Osteoblast (primary cell): ENCODE data around the gene TMIGD2. TPM values are rescaled to one million over a fixed set of nuclear protein-coding genes. Genes with fewer than 3 reads are reported as not detected.

Experiments
- DNase-seq: peaks from one replicate; pipeline ENCODE4 v3.0.0; 2011; ENCODE audit warnings: low spot score, mixed read lengths; ENCODE audit not compliant: insufficient read length; ENCODE audit errors: missing footprints
- H2AFZ ChIP-seq: 2 replicates; pipeline ENCODE4 v1.6.0; 2011; ENCODE audit warnings: mild to moderate bottlenecking, low read length
- H3K27ac ChIP-seq: 2 replicates; pipeline ENCODE4 v1.5.1; 2011; ENCODE audit warnings: mild to moderate bottlenecking, low read depth, low read length, moderate library complexity
- H3K27me3 ChIP-seq: 2 replicates; pipeline ENCODE4 v1.6.0; 2012; ENCODE audit warnings: mild to moderate bottlenecking, control low read depth, inconsistent platforms, low read length, moderate library complexity; ENCODE audit not compliant: insufficient read depth
- H3K36me3 ChIP-seq: 2 replicates; pipeline ENCODE4 v1.5.1; 2011; ENCODE audit warnings: mild to moderate bottlenecking, low read length, control low read depth, moderate library complexity; ENCODE audit not compliant: insufficient read depth
- H3K4me1 ChIP-seq: 2 replicates; pipeline ENCODE4 v1.5.1; 2011; ENCODE audit warnings: mild to moderate bottlenecking, low read length, control low read depth, moderate library complexity; ENCODE audit not compliant: insufficient read depth
- H3K4me2 ChIP-seq: 2 replicates; pipeline ENCODE4 v1.6.0; 2011; ENCODE audit warnings: mild to moderate bottlenecking, low read length; ENCODE audit not compliant: insufficient read depth
- H3K4me3 ChIP-seq: fragments of 200-600 bp; sonication (generic); 3 replicates; pipeline ENCODE4 v1.5.1; 2012; ENCODE audit warnings: mild to moderate bottlenecking, low read length, inconsistent platforms; ENCODE audit not compliant: insufficient read depth
- H3K79me2 ChIP-seq: 2 replicates; pipeline ENCODE4 v1.6.0; 2012; ENCODE audit warnings: mild to moderate bottlenecking, low read length, control low read depth, inconsistent platforms; ENCODE audit not compliant: insufficient read depth
- H3K9me3 ChIP-seq: 2 replicates; pipeline ENCODE4 v1.5.1; 2011; ENCODE audit warnings: low read depth, low read length, control low read depth
- H4K20me1 ChIP-seq: 2 replicates; pipeline ENCODE4 v1.6.0; 2012; ENCODE audit warnings: mild to moderate bottlenecking, low read length, control low read depth; ENCODE audit not compliant: insufficient read depth
- total RNA-seq: library from RNA; depleted of rRNA; stranded (reverse); fragments of >200 nt; gene quantifications from 2 replicates; pipeline ENCODE4 v1.2.3, GENCODE V29; 2012
- TF ChIP-seq, protein P1 (sequence below): IDR thresholded peaks from 2 replicates; pipeline ENCODE4 v1.5.1; 2011; ENCODE audit warnings: mild to moderate bottlenecking, low read depth, low read length, moderate library complexity; ENCODE audit errors: extremely low read depth

The TMIGD2 gene
- total RNA-seq, 1 donor = not detected

DNA sequence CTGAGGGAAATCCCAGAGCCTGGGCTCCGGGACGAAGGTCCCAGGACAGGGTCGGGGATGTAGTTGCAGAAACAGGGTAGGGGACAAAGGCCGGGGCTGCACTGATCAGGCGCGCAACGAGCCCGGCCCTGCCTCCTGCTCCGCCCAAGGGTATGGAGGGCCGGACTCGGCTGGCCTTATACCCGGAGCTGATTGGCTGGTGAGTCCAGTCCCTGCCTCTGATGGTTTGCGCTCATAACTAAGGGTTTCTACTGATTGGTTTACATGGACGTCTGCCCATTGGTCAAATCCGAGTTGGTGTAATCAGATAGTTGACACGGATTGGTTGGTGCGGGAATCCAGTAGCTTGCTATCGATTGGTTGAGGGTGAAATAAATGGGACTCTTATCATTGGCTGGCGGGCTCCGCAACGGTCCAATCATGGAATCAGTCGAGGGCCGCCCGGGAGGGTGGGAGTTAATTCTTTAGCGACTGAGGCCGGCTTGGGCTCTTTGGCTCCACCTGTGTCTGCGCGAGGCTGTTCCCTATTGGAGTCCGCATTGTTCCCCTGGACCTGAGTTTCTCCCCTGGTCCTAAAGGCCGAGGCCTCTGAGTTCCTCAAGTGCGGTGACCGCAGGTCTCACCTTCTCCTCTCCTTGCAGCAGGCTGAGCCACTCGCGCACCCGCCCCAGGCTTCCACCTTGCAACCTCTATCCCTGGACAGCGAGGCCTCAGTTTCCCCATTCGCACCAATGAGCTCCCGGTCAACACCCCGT, 40.6 kb upstream of the TMIGD2 start:
- H4K20me1 ChIP-seq = no peaks in the 10 kb centered on the region
- peaks cover 2% of the 10 kb centered on the region for H3K36me3 ChIP-seq
- no peaks in the 10 kb centered on the region for H3K9me3 ChIP-seq
- peaks cover 20% of the 10 kb centered on the region for H3K4me1 ChIP-seq
- peak overlapping the region; percentile 99 for H2AFZ ChIP-seq
- peak overlapping the region; percentile 100 for H3K4me2 ChIP-seq
- H3K27me3 ChIP-seq = no peaks in the 10 kb centered on the region
- peak overlapping the region; percentile 70 for H3K27ac ChIP-seq
- no peaks in the 10 kb centered on the region for H3K79me2 ChIP-seq
- TF ChIP-seq, protein P1, sequence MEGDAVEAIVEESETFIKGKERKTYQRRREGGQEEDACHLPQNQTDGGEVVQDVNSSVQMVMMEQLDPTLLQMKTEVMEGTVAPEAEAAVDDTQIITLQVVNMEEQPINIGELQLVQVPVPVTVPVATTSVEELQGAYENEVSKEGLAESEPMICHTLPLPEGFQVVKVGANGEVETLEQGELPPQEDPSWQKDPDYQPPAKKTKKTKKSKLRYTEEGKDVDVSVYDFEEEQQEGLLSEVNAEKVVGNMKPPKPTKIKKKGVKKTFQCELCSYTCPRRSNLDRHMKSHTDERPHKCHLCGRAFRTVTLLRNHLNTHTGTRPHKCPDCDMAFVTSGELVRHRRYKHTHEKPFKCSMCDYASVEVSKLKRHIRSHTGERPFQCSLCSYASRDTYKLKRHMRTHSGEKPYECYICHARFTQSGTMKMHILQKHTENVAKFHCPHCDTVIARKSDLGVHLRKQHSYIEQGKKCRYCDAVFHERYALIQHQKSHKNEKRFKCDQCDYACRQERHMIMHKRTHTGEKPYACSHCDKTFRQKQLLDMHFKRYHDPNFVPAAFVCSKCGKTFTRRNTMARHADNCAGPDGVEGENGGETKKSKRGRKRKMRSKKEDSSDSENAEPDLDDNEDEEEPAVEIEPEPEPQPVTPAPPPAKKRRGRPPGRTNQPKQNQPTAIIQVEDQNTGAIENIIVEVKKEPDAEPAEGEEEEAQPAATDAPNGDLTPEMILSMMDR = peak; percentile 28
- peak overlapping the region; percentile 91 for H3K4me3 ChIP-seq
- DNase-seq = peak; percentile 99

DNA sequence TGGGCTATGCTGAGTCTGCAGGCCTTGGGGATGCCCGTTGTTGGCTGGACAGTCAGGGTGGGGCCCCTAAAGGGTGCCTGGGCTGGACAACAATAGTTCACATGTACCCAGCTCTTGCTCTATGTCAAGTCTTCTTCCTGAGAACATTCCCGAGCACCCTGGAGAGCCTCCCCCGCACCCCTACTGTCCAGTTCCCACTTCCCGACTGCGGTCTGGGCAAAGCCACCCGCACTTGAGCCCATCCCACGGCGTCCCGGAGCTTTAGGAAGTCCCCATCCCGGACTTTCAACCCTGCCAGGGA, 40.1 kb upstream of the TMIGD2 start:
- no peaks in the 10 kb centered on the region for H3K27me3 ChIP-seq
- peaks cover 21% of the 10 kb centered on the region for H3K4me1 ChIP-seq
- H3K4me3 ChIP-seq = peak overlapping the region; percentile 91
- TF ChIP-seq, protein P1 = no peak
- peak overlapping the region; percentile 68 for H3K27ac ChIP-seq
- no peaks in the 10 kb centered on the region for H3K79me2 ChIP-seq
- peak overlapping the region; percentile 90 for H2AFZ ChIP-seq
- peak; percentile 47 for DNase-seq
- no peaks in the 10 kb centered on the region for H4K20me1 ChIP-seq
- H3K9me3 ChIP-seq = no peaks in the 10 kb centered on the region
- peak overlapping the region; percentile 100 for H3K4me2 ChIP-seq
- H3K36me3 ChIP-seq = no peaks in the 10 kb centered on the region

DNA sequence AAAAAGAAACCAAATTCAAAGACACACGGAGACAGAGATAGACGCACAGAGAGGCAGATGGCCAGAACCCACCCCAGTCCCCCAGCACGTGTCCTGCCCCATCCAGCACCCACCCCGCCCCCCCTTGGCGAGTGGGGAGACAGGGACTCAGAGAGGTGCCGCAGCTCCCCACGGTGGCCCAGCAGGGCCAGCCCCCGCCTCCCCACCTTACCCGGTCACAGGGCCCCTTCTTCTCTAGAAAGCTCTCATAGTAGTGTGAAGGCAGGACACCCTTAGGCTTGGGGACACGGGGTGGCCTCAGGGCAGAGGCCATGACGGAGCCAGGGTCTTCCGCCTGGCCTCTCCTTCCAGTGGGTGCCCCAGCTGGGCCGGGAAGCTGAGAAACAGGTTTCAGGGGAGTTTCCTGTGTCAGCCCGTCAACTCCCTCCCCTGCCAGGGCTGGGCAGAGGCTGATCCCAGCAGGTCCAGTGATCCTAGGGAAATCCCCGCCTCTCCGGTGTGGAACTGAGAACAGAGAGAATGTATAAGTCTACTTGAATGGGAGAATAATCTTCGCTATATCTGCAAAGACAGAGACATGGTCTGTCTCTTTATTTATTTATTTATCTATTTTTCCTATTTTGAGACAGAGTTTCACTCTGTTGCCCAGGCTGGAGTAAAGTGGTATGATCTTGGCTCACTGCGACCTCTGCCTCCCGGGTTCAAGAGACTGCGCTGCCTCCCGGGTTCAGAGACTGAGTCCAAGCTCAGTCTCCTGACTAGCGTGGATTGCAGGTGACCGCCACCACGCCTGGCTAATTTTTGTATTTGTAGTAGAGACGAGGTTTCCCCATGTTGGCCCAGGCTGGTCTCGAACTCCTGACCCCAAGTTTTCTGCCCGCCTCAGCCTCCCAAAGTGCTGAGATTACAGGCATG, 36.5 kb upstream of the TMIGD2 start, which contains the start of gene STAP2:
STAP2 (minus strand) TSS at position 387 of the 915 bp plus-strand sequence; CDS start at position 313, 74 bp downstream.
- no peak within 1 kb of the TSS for H3K27ac ChIP-seq

More for the DNA sequence above, 36.5 kb upstream of the TMIGD2 start, which contains the start of gene STAP2:
- Histone ChIP-seq H4K20me1 (no peaks in the 10 kb centered on the region), H3K4me3 (peak within 1 kb of the TSS; percentile 72), H3K36me3 (no peaks in the 10 kb centered on the region), H3K4me2 (peak within 1 kb of the TSS; percentile 96), H3K27me3 (no peaks in the 10 kb centered on the region), H2AFZ (peak within 1 kb of the TSS; percentile 96), H3K4me1 (peaks cover 14% of the 10 kb centered on the region), H3K79me2 (no peaks in the 10 kb centered on the region), H3K9me3 (no peaks in the 10 kb centered on the region)
- DNase-seq = peak; percentile 43
- TF ChIP-seq, protein P1 = no peak
